GM11168 (cell line): ENCODE results near the gene TANGO6.
"Not testable (repeated sequence)": the region's sequence is repeated elsewhere in the genome, so short reads cannot be mapped to it uniquely, and the experiment has no call there.

ENCODE experiments used
- in situ Hi-C: fragments of 300-500 bp; cut with MboI; formaldehyde crosslinking; loops from one replicate; pipeline ENCODE4 v1.12.0; 2022; ENCODE audit warnings: low sequenced_read_pairs; ENCODE audit not compliant: unreplicated experiment

Gene TANGO6

DNA sequence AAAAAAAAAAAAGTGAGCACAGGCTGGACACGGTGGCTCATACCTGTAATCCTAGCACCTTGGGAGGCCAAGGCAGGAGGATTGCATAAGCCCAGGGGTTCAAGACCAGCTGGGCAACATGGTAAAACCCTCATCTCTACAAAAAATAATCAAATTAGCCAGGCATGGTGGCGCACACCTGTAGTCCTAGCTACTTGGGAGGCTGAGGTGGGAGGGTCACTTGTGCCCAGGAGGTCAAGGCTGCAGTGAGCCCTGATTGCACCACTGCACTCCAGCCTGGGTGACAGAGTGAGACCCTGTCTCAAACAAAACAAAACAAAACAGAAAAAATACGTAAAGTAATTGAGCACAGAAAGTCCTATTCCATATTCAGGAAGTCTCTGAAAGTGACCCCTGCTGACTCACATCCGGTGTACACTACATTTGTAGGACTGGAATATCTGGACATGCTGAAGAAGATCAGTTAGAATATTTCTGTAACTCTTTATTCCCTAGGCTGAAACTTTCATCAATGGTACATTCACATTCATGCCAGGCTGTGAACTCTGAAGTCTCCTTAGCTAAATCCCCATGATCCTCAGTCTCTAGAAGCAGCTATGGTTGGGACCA, 196.1 kb downstream of the TANGO6 start:
- in situ Hi-C loops = no loop called here

DNA sequence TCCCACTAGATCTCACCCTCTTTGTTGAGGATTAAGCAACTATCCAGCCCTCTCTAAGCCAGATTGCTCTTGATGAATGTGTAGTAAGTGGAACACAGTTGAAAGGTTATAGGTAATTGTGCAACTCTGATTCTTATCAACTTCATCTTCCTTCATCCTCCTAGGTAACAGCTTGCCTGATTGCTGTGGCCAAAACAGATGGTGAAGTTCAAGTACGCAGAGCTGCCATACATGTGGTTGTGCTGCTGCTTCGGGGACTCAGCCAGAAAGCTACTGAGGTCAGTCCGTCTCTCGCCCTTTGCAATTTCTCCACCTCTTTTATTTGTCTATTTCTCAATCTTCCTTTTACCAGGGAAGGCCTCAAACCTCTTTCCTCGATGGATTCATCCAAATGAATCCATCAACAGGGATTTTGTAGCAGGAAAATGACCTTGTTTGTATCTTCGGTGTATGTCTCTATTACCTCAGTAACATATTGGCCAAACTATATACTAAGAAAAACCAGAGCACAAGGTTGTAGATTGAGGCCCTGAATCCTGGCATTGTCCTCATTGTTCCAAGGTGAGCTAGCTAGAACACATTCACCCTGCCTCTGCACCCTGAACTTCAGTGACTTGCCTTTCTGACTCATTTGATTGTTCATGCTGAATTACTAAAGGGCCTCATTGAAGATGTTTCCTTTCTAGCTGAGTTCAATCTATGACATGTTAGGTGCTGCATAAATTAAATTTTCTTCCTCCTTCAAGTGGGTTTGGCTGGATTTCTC, 197.0 kb downstream of the TANGO6 start:
- in situ Hi-C loops = no loop called here

DNA sequence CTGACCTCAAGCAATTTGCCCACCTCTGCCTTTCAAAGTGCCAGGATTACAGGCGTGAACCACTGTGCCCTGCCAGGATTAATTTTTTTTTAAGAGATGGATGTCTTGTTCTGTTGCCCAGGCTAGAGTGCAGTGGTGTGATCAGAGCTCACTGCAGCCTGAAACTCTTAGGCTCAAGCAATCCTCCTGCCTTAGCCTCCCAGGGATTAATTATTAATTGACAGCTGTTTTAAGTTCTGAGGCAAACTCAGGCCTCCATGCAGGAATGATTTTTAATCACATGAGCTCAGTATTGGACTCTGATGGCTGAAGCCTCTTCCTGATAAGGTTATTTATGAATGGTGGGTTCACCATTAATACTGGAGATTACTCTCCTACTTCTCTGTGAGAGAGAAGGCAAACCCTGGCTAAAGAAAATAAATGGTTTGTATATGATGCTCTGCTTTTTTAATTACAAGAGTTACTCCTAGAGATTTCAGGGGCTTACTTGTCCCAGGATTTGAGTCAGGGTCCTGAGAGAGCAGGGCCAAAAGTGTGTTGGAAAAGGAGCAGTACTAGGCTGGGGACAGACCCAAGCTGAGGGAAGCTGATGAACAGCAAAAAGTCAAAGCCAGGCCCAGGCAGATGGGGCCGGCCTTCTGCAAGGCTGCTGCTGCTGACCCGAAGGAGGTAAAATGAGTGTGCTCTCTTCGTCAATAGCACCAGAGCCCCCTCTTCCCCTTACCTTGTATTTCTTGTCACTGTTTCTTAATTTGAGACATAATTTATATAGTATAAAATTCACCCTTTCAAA, 205.2 kb downstream of the TANGO6 start:
- in situ Hi-C loops = no loop called here

DNA sequence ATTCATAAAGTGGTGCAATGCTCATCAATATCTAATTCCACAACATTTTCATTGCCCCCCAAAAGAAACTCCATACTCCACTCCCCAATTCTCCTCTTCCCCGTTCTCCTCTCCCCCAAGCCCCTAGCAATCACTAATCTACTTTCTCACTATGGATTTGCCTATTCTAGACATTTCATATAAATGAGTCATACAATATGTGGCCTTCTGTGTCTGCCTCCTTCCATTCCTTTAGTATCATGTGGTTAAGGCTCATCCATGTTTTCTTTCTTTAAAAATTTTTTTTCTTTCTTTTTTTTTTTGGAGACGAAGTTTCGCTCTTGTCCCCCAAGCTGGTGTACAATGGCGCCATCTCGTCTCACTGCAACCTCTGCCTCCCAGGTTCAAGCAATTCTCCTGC, 205.8 kb downstream of the TANGO6 start:
- in situ Hi-C loops = no loop called here

DNA sequence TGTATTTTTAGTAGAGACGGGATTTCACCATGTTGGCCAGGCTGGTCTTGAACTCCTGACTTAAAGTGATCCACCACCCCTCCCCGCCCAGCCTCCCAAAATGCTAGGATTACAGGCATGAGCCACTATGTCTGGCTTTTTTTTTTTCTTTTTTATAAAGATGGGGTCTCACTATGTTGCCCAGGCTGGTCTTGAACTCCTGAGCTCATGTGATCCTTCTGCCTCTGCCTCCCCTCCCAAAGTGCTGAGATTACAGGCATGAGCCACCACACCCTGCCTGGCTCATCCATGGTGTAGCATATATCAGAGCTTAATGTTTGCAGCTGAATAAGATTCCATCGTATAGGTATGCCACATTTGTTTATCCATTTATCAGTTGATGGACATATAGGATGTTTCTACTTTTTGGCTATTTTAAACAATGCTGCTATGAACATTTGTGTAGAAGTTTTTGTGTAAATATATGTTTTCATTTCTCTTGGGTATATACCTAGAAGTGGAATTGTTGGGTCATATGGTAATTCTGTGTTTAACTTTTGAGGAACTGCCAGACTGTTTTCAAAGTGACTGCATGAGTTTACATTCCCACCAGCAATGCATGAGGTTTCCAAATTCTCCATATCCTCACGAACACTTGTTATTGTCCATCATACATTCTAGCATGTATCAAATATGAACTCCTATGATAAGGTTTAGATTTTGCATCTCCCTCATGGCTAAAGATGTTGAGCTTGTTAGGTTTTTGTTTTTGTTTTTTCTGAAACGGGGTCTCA, 206.5 kb downstream of the TANGO6 start:
- in situ Hi-C loops = no loop called here

DNA sequence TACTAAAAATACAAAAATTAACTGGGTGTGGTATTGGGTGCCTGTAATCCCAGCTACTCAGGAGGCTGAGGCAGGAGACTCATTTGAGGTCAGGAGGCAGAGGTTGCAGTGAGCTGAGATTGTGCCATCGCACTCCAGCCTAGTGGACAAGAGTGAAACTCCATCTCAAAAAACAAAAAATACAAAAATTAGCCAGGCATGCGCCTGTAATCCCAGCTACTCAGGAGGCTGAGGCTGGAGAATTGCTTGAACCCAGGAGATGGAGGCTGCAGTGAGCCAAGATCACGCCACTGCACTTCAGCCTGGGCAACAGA, 208.1 kb downstream of the TANGO6 start:
- in situ Hi-C loops = not testable (repeated sequence)

DNA sequence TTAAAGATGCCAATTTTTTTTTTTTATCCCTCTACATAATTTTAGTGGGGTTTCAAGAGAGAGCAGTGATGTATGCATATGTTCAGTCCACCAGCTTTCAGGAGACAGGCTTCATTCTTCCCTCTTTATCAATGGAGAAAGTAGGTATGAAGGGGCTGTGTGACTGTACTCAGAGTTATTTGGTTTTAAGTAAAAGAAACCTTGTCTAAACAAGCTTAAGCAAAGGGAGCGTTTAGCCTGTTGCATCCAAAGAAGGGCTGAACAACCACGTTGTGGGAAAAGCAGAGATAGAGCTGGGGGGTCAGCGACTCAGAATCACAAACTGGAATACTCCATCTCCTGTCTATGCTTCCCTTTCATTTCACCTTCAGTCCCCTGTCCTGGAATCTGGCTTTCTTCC, 211.7 kb downstream of the TANGO6 start:
- in situ Hi-C loops = no loop called here

DNA sequence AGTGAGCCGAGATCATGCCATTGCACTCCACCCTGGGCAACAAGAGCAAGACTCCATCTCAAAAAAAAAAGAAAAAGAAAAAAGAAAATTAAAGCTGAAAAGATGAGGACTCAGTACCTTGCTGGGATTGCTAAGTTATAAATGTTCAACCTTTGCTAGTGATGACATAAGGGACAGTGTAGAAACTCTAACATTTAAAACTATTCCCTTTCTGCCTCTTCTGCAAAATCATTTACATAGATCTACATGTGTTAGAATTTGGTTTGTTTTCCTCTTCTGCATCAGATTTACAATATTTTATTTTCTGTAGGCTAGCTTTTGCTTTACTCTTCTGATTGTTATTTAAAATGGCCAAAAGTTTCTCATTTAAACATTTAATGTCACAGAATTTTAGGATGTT, 212.6 kb downstream of the TANGO6 start:
- in situ Hi-C loops = no loop called here

DNA sequence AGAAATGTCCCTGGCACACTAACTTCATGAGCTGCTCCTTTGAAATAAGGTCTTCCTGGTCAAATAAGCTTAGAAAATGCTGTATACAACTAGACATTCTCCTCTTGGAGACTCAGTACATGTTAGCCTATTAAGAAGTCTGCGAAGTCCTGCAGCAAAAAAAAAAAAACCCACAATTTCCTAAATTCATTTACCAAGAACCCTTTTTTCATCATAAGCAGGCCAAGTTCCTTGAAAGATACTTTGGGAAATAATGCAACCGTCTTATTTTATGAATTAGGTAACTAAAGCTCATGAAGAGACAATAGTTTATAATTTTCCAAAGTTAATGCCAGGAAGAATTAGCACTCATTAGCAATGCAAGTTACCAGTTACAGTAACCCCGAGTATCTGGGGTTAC, 213.1 kb downstream of the TANGO6 start:
- in situ Hi-C loops = no loop called here

DNA sequence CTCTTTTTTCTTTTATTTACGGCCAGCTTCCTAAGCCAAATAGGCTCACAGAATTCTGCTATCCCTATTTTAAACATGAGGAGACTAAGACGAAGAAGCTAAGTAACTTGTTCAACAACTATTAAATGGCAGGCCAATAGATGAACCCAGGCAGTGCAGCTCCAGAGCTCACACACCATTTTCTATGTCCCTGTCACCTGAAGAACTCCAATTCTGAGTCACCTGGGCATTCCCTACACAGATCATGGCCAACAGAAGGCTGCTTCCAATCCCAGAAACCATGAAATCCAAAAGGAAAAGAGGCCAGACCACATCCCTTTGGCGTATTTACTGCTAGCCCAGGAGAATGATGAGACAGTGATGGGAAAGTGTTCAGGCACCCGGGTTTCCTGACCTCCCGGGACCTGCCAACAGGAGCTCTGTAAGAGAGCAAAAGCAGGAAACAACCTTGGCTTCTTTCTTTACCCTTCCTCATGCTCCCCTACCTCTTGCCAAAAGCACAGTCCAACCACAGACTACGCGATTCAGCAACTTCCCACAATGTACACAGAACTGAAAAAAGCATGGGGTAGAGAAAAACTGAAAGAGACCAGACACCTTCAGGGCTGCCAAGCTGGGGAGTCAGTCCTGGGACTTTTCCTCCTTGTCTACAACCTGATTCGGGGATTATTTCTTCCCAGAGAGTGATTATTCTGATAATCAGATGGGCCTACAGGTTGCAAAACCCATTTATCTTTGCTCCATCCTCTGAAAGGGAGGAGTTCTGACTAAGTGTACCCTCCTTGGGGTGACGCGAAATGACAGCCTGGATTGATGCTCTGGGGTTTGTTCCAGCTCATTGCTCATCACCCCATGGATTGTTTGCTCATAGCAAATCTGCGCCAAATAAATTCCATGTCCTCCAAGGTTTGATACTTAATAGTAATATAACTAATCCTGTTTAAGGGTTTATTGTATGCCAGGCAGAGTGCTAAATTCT, 214.4 kb downstream of the TANGO6 start:
- in situ Hi-C loops = no loop called here

DNA sequence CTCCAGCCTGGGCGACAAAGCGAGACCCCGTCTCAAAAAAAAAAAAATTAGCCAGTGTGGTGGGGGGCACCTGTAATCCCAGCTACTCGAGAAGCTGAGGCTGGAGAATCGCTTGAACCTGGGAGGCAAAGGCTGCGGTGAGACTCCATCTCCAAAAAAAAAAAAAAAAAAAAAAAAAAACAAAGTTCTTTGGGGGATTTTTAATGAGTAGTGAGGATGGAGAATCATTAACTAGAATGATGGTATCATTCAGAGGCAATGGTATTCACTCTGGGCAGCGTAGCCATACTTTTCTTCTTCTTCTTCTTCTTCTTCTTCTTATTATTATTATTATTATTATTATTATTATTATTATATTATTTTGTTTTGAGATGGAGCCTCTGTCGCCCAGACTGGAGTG, 220.2 kb downstream of the TANGO6 start:
- in situ Hi-C loops = not testable (repeated sequence)

DNA sequence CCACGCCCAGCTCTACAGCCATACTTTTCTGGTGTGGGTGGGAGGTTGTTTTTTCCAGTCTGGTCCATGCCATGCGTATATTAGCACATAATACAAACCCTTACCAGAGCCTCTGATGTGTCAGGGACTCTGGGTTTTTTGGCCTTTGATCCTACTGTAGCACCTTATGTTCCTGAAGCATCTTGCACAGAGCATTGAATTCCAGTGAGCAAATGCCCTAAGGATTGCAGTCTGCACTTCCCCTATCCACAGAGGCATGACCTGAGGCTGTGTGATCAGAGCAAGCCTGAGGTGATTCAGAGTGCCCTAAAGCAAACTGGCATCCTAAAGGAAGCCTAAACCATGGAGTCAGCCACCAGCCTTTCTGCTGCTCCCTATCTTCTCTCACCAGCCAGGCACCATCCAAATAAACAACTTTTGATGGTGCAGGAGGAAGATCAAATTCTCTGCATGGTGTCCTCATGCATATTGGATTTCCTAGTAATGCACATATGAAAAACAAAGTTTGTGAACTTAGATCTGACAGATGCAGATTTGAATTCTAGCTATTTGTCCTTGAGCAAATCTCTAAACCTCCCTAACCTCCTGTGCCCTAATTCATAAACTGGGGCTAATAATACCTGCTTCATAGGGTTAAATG, 220.9 kb downstream of the TANGO6 start:
- in situ Hi-C loops = no loop called here

DNA sequence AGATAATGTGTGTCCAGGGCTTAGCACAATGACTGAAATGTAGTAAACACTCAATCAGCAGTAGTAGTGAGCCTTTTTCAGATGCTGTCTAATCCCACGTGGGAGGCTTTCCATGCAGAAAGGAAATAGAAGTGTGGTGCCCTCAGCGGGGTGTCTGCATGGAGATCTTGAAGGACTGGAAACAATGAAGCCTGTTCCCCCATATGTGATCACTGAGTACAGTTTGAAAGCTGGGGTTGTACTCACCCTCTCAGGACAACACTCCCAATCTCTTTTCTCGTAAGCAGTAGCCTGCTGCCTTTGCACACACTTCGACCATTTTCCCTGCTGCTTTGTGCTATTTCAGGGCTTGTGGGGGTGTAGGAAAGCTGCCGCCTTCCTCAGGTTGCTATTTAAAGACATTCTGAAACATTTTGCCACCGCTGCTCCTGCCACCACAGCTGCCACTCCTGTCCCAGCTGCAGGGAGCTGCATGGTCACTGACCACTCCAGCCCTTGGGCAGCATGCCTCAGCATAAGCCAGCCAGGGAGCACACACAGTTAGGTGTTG, 221.5 kb downstream of the TANGO6 start:
- in situ Hi-C loops = no loop called here

DNA sequence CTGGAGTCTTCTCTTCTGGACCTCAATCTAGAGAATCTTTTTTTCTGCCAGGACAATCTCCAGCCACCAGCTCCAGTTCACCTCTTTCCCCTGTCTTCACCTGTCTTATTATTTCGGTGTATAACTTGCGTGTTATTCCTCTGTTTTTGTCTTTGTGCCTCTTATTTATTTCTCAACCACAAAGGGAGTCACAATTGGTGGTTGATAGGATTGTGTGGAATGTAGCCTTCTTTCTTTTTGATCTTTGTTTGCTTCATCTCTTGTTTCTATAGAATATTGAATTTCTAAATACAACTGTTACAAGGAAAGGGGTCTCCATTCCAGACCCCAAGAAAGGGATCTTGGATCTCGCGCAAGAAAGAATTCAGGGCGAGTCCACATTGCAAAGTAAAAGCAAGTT, 226.2 kb downstream of the TANGO6 start:
- in situ Hi-C loops = no loop called here

DNA sequence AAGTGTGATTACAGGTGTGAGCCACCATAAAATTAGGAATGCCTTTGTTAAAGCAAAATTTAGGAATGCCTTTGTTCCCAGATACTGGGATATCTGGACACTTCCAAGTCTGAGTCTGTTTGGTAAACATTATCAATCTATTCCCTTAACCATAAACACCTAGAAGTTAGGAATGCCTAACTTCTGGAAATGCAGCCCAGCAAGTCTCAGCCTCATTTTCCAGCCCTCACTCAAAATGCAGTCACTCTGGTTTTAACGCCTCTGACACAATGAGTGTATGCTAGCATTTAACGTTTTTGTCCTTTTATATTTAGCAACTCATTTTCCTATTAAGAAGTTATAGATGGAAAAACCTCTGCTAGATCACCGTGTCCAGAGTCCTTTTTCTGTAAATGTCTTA, 227.7 kb downstream of the TANGO6 start:
- in situ Hi-C loops = no loop called here

DNA sequence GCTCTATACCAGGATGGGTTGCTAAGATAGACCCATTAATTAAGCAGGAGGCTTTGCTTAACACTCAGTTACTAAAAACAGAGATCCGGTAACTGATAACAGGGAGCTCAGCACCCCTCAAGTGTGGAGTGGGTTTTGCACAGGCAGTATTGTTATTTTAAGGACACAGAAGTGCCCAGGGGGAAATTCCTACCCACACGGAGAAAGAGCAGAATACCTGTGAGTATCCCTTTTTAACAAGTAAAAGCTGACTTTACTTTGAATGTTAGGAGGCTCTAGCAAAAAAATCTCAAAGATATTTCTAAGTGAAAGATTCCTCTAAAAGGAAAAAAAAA, 229.3 kb downstream of the TANGO6 start:
- in situ Hi-C loops = no loop called here

DNA sequence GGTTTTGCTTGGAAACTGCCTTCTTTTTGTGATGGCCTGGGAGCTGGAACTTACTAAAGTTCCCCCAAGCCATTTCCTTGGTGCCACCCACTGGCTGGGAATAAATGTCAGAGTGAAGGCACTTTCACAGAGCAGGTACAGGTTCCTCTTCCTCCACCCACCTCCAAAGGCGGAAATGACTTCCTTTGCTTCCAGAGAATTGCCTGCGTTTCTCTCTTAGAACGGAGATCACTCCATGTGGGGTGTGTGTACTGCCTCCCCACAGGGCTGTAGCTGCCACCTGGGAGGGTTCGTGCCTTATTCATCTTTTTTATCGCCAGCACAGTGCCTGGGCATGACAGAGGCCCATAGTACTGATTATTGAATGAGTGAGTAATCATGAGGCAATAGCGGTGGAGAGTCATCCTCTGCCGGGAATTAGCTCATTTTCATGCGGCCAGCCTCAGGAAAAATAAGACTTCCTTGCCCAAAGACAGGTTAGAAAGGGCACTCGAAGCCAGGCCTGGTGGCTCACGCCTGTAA, 229.9 kb downstream of the TANGO6 start:
- in situ Hi-C loops = no loop called here

DNA sequence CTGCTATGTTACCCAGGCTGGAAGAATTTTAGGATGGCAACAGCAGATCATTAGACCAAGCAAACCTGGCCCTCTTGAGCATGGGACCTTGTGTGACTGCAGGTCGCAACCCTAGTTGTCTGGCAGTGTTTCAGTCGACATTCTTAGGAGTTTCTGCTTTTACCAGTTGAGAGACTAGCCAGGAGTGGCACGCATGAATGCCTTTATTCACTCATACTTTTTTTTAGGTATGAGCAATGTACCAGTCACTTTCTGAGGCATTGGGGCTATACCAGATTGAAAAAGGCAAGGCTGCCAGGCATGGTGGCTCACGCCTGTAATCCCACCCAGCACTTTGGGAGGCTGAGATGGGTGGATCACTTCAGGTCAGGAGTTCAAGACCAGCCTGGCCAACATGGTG, 233.9 kb downstream of the TANGO6 start:
- in situ Hi-C loops = no loop called here

DNA sequence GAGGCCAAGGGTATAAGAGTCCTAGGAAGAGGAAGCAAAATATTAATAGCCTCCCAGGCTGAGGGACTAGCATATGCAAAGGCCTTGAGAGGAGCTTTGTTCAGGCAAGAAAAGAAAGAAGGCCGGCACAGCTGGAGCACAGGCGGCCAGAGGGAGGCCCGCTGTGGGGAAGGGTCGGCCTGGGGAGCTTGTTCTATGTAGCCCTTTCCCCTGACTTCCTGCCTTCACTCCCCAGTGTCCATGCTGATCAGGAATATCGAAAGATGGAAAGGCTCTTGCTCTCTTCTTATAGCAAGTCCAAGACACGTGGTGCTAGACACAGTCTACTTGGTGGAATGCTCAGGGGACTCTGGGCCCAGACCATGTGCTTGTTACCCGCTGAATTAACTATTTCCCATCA, 234.7 kb downstream of the TANGO6 start:
- in situ Hi-C loops = no loop called here
